Liver (tissue), 9 donors: ENCODE measurements around the gene CACNG6. TPM values are rescaled to one million over a fixed set of nuclear protein-coding genes. Genes with fewer than 3 reads are reported as not detected.

Experiments used
- DNase-seq: peaks from one replicate; pipeline ENCODE4 v3.0.0-alpha.2; 2017; ENCODE audit warnings: low spot score
- H3K27ac ChIP-seq, 2 donors: one replicate each; pipeline ENCODE4 v1.7.0; 2013; ENCODE audit warnings: inconsistent platforms in 2 of 2, low read length in 2 of 2, control low read depth in 1 of 2, low read depth in 1 of 2, mild to moderate bottlenecking in 1 of 2
- H3K27me3 ChIP-seq, 4 donors: one replicate each; pipeline versions ENCODE4 v1.6.1 to v1.7.0; 2013; ENCODE audit warnings: low read length in 3 of 4, inconsistent platforms in 1 of 4, mild to moderate bottlenecking in 1 of 4, moderate library complexity in 1 of 4; ENCODE audit not compliant: control insufficient read depth in 4 of 4, insufficient read depth in 4 of 4
- H3K36me3 ChIP-seq, 4 donors: one replicate each; pipeline versions ENCODE4 v1.6.1 to v1.7.0; 2013; ENCODE audit warnings: low read length in 3 of 4, mild to moderate bottlenecking in 3 of 4, low read depth in 1 of 4, moderate library complexity in 1 of 4; ENCODE audit not compliant: control insufficient read depth in 4 of 4, insufficient read depth in 3 of 4
- H3K4me1 ChIP-seq, 4 donors: one replicate each; pipeline versions ENCODE4 v1.6.1 to v1.7.0; 2013; ENCODE audit warnings: low read length in 3 of 4, mild to moderate bottlenecking in 3 of 4, moderate library complexity in 1 of 4; ENCODE audit not compliant: control insufficient read depth in 4 of 4, insufficient read depth in 4 of 4
- H3K4me3 ChIP-seq, 3 donors: one replicate each; pipeline versions ENCODE4 v1.6.1 to v1.7.0; 2013; ENCODE audit warnings: low read length in 3 of 3, control low read depth in 1 of 3, low read depth in 1 of 3, mild to moderate bottlenecking in 1 of 3
- H3K9ac ChIP-seq, 2 donors: one replicate each; pipeline ENCODE4 v1.7.0; 2013; ENCODE audit warnings: low read length in 2 of 2, mild to moderate bottlenecking in 2 of 2, moderate library complexity in 2 of 2, control low read depth in 1 of 2, low read depth in 1 of 2
- H3K9me3 ChIP-seq, 4 donors: one replicate each; pipeline versions ENCODE4 v1.6.1 to v1.7.0; 2013; ENCODE audit warnings: low read length in 3 of 4; ENCODE audit not compliant: control insufficient read depth in 4 of 4
- ATF3 ChIP-seq: IDR thresholded peaks from 2 replicates; pipeline ENCODE4 v1.6.1; 2016; ENCODE audit warnings: antibody characterized with exemption
- EGR1 ChIP-seq, 2 donors: IDR thresholded peaks; 2 replicates each; pipeline ENCODE4 v1.6.1; 2016 to 2018; ENCODE audit warnings: antibody characterized with exemption in 2 of 2, low read depth in 2 of 2
- FOXA1 ChIP-seq: IDR thresholded peaks from 2 replicates; pipeline ENCODE4 v1.6.1; 2016; ENCODE audit warnings: antibody characterized with exemption
- FOXA2 ChIP-seq: IDR thresholded peaks from 2 replicates; pipeline ENCODE4 v1.6.1; 2016; ENCODE audit warnings: antibody characterized with exemption
- GABPA ChIP-seq, 2 donors: IDR thresholded peaks in 1 of 2; conservative IDR thresholded peaks in 1 of 2; 2 replicates each; pipeline ENCODE4 v1.6.1; 2016; ENCODE audit warnings: antibody characterized with exemption in 2 of 2, mild to moderate bottlenecking in 1 of 2, moderate library complexity in 1 of 2
- HNF4A ChIP-seq, 2 donors: conservative IDR thresholded peaks; 2 replicates each; pipeline ENCODE4 v1.6.1; 2016; ENCODE audit warnings: antibody characterized with exemption in 2 of 2, mild to moderate bottlenecking in 2 of 2
- HNF4G ChIP-seq: IDR thresholded peaks from 2 replicates; pipeline ENCODE4 v1.6.1; 2016; ENCODE audit warnings: antibody characterized with exemption
- JUND ChIP-seq, 2 donors: IDR thresholded peaks; 2 replicates each; pipeline ENCODE4 v1.6.1; 2016; ENCODE audit warnings: antibody characterized with exemption in 2 of 2
- NR2F2 ChIP-seq: IDR thresholded peaks from 2 replicates; pipeline ENCODE4 v1.6.1; 2016; ENCODE audit warnings: antibody characterized with exemption
- RAD21 ChIP-seq, 2 donors: IDR thresholded peaks; 2 replicates each; pipeline ENCODE4 v1.6.1; 2016; ENCODE audit warnings: antibody characterized with exemption in 2 of 2, mild to moderate bottlenecking in 2 of 2
- REST ChIP-seq: IDR thresholded peaks from 2 replicates; pipeline ENCODE4 v1.6.1; 2016; ENCODE audit warnings: antibody characterized with exemption, mild to moderate bottlenecking
- RXRA ChIP-seq, 2 donors: IDR thresholded peaks; 2 replicates each; pipeline ENCODE4 v1.6.1; 2017 to 2018; ENCODE audit warnings: antibody characterized with exemption in 2 of 2, mild to moderate bottlenecking in 1 of 2
- SP1 ChIP-seq: IDR thresholded peaks from 2 replicates; pipeline ENCODE4 v1.6.1; 2018; ENCODE audit warnings: antibody characterized with exemption, mild to moderate bottlenecking
- TAF1 ChIP-seq: conservative IDR thresholded peaks from 2 replicates; pipeline ENCODE4 v1.6.1; 2016; ENCODE audit warnings: antibody characterized with exemption, mild to moderate bottlenecking
- YY1 ChIP-seq: IDR thresholded peaks from 2 replicates; pipeline ENCODE4 v1.6.1; 2016; ENCODE audit warnings: antibody characterized with exemption, mild to moderate bottlenecking
- WGBS: extraction: QIAGEN DNeasy Blood & Tissue Kit; methylation state at CpG from one replicate; pipeline ENCODE4 v1.1.7; 2013; 5-methylcytosine and 5-hydroxymethylcytosine counted together
- polyA plus RNA-seq, 2 donors: library from polyadenylated mRNA; stranded (reverse) in 1 of 2; unstranded in 1 of 2; fragments of 200-250 nt in 1 of 2; fragments of >200 nt in 1 of 2; fragmentation: Nextera tagmentation in 1 of 2; extraction: Ambion mirVana in 1 of 2; gene quantifications; one replicate each; pipeline versions ENCODE4 v1.2.1 to v1.2.3, GENCODE V29; 2013 to 2015
- total RNA-seq, 2 donors: library from RNA; depleted of rRNA; stranded (reverse); fragments of >200 nt; gene quantifications; one replicate each; pipeline ENCODE4 v1.2.3, GENCODE V29; 2014
- TF ChIP-seq, protein P1 (sequence below): fragments of 150-350 bp; IDR thresholded peaks from 2 replicates; pipeline ENCODE4 v1.5.1; 2017; ENCODE audit warnings: improper control_type of control experiment, low read depth, low read length; ENCODE audit not compliant: missing input control
- TF ChIP-seq, protein P2 (sequence below): IDR thresholded peaks from 2 replicates; pipeline ENCODE4 v1.6.1; 2016; ENCODE audit warnings: antibody characterized with exemption
- TF ChIP-seq, protein P3 (sequence below): IDR thresholded peaks from 2 replicates; pipeline ENCODE4 v1.6.1; 2016; ENCODE audit warnings: antibody characterized with exemption
- donor health status: healthy.
- donor health status: healthy.
- donor health status: healthy.
- donor health status: healthy.
- donor health status: healthy.

Gene CACNG6
- total and polyA plus RNA-seq, 4 donors, result not detected

GRCh38 chr19:54040003-54040402, 48.6 kb downstream of the CACNG6 start:
- H3K4me3 ChIP-seq, result no peak overlapping the region
- H3K9ac ChIP-seq, result no peak overlapping the region
- no peak for DNase-seq
- peaks cover 0 to 3% (median 0%) of the 10 kb centered on the region in 4 donors for H3K27me3 ChIP-seq
- no peaks in the 10 kb centered on the region for H3K9me3 ChIP-seq
- H3K27ac ChIP-seq, result no peak overlapping the region
- TF ChIP-seq HNF4A (conservative IDR thresholded peaks at IDR 0.05) (no peak), GABPA (IDR thresholded peaks at IDR 0.05 in 1 of 2, conservative IDR thresholded peaks at IDR 0.05 in 1 of 2) (no peak), EGR1 (IDR thresholded peaks at IDR 0.05; ENCODE audit: low read depth in 2 of 2) (no peak), REST (no peak), HNF4G (no peak), YY1 (no peak), RXRA (IDR thresholded peaks at IDR 0.05) (no peak), NR2F2 (no peak), FOXA1 (no peak), SP1 (no peak), ATF3 (no peak), RAD21 (IDR thresholded peaks at IDR 0.05) (no peak), TAF1 (no peak), JUND (IDR thresholded peaks at IDR 0.05) (no peak), FOXA2 (no peak)
- TF ChIP-seq, protein P1, sequence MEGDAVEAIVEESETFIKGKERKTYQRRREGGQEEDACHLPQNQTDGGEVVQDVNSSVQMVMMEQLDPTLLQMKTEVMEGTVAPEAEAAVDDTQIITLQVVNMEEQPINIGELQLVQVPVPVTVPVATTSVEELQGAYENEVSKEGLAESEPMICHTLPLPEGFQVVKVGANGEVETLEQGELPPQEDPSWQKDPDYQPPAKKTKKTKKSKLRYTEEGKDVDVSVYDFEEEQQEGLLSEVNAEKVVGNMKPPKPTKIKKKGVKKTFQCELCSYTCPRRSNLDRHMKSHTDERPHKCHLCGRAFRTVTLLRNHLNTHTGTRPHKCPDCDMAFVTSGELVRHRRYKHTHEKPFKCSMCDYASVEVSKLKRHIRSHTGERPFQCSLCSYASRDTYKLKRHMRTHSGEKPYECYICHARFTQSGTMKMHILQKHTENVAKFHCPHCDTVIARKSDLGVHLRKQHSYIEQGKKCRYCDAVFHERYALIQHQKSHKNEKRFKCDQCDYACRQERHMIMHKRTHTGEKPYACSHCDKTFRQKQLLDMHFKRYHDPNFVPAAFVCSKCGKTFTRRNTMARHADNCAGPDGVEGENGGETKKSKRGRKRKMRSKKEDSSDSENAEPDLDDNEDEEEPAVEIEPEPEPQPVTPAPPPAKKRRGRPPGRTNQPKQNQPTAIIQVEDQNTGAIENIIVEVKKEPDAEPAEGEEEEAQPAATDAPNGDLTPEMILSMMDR, result no peak
- TF ChIP-seq, protein P2, sequence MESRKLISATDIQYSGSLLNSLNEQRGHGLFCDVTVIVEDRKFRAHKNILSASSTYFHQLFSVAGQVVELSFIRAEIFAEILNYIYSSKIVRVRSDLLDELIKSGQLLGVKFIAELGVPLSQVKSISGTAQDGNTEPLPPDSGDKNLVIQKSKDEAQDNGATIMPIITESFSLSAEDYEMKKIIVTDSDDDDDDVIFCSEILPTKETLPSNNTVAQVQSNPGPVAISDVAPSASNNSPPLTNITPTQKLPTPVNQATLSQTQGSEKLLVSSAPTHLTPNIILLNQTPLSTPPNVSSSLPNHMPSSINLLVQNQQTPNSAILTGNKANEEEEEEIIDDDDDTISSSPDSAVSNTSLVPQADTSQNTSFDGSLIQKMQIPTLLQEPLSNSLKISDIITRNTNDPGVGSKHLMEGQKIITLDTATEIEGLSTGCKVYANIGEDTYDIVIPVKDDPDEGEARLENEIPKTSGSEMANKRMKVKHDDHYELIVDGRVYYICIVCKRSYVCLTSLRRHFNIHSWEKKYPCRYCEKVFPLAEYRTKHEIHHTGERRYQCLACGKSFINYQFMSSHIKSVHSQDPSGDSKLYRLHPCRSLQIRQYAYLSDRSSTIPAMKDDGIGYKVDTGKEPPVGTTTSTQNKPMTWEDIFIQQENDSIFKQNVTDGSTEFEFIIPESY, result no peak
- TF ChIP-seq, protein P3, sequence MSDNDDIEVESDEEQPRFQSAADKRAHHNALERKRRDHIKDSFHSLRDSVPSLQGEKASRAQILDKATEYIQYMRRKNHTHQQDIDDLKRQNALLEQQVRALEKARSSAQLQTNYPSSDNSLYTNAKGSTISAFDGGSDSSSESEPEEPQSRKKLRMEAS, result no peak
- H3K36me3 ChIP-seq, result no peaks in the 10 kb centered on the region
- H3K4me1 ChIP-seq, result no peaks in the 10 kb centered on the region
- WGBS, result 73% methylated on average over 4 of the region's 4 CpGs
